DMS114 treated with DMSO at 0.1 percent for 48 hours (cell line): ENCODE data around the gene KIAA1217.
A peak's percentile ranks its signal among the peaks of the same experiment; 100 is the strongest.

Source experiments
- DNase-seq: peaks from one replicate; lab custom pipeline; 2025; ENCODE audit not compliant: unreplicated experiment; lab: John Stamatoyannopoulos, UW

Gene KIAA1217

DNA sequence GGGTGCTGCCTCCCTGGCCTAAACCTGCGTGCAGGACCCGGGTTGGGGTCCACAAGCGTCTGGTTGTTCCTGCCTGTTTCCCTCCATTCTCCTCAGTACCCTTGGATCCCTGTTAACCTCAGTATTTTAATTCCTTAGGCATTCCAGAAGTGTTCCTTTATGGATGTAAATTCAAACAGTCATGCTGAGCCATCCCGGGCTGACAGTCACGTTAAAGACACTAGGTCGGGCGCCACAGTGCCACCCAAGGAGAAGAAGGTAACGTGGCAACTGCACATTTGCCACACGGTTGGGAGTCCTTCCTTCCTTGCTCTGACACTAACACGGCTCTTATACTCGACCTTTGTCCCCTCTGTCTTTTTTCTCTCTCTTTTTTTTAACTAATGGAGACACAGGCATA is 327.7 kb downstream of the KIAA1217 start:
- no peak for DNase-seq

DNA sequence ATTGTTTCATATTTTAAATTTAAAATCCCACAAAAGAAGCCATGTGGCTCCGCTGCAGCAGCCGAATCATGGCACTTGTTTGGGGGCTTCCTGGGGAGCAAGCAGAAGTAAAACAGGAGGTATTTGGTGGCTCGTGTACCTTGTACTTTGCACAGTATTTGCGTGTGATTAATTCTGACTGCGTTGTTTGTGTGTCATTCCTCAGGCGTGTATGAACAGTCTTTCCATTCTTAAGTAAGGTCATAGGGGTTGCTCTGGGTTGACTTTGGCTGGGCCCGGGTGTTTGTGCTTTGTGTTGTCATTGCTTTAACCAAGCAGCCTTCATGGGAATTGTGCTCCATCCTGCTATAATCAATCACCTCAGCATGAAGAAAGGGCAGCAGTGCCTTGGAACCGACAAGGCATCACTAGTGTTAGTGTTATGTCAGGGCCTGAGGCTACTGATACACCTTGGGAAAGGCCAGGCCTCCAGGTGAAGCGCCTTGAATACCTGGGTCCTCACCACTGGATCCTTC is 332.4 kb downstream of the KIAA1217 start:
- no peak for DNase-seq

DNA sequence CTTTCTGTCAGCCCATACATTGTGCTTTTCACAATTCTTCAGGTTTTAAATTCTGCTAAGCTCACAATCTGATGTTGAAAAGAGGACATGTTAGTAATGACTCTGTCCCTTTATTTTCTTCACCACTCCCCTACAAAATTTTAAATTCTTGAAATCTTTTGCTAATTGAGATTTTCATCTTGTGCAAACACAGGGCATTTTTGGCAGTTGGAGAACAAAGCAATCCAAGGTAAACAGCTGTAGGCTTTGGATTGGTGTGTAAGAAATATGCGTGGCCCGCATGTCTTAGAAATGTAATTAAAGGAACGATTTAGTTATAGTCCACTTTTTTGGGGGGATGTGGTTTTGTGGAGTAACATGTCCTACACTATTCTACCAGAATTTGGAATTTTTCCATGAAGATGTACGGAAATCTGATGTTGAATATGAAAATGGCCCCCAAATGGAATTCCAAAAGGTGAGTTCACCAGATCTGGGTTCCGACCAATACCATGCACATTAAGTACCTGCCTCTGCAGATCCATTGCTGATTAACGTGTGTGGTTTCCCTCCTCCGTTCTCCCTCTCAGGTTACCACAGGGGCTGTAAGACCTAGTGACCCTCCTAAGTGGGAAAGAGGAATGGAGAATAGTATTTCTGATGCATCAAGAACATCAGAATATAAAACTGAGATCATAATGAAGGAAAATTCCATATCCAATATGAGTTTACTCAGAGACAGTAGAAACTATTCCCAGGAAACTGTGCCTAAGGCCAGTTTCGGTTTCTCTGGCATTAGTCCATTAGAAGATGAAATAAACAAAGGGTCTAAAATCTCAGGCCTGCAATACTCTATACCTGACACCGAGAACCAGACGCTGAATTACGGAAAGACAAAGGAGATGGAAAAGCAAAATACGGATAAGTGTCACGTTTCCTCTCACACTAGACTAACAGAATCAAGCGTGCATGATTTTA is 333.7 kb downstream of the KIAA1217 start:
- no peak for DNase-seq

DNA sequence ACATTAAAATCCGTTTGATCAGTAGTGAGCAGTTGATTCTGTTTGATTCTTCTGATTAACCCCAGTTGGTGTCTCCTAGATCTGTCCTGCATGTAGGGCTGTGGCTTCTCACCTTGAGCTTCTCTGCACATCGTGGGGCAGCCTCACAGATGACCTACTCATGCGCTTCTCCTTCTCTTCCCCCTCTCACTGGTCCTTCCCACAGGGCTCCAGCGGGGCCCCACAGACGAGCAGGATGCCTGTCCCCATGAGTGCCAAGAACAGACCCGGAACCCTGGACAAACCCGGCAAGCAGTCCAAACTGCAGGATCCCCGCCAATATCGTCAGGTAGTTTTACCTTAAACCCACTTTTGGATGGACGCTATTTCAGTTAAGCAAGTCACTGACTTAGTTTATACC is 335.8 kb downstream of the KIAA1217 start:
- DNase-seq: no peak

DNA sequence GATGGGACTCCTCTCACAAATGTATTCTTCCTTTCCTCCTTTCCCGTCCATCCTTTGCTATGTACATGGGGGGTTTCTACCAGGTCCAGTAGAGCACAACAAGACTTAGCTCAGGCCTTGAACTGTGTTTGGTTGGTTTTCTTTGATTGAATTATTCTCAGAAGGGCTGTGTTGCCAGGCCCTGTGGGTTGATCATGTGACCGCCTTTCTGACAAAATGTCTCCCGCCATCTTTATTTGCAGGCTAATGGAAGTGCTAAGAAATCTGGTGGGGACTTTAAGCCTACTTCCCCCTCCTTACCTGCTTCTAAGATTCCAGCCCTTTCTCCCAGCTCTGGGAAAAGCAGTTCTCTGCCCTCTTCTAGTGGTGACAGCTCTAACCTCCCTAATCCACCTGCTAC is 336.6 kb downstream of the KIAA1217 start:
- no peak for DNase-seq

DNA sequence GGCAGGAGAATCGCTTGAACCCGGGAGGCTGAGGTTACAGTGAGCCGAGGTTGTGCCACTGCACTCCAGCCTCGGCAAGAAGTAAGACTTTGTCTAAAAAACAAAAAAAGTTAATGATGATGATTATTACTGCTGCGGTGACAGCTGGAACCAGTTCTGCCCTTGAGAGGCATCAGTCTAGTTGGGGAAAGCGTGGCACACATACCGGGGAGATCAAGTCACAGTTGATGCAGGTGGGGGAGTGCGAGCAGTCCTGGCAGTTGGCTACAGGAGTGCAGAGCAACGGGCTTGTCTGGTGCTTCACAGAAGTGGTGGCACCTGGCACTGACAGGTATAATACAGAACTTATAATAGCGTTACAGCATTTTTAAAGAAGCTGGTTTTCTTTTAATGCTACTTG is 341.7 kb downstream of the KIAA1217 start:
- DNase-seq: no peak

DNA sequence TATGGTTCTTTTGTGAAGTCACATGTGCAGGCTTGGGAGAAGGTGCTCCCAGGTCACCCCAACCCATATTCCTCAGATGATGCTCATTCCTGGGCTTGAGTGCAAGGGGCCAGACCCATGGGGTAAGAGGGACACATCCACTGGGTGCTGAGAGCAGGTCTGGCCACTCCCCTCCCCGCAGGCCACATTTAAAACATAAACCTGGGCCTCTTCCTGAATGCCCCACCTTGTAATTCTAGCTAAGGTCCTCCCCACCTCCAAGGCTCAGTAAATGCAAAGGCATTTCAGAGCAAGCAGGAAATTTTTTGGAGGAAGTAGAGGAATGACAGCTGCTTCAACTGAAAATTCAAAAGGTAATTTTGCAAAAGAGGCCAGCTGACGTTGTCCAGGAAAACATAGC is 342.2 kb downstream of the KIAA1217 start:
- DNase-seq: no peak

DNA sequence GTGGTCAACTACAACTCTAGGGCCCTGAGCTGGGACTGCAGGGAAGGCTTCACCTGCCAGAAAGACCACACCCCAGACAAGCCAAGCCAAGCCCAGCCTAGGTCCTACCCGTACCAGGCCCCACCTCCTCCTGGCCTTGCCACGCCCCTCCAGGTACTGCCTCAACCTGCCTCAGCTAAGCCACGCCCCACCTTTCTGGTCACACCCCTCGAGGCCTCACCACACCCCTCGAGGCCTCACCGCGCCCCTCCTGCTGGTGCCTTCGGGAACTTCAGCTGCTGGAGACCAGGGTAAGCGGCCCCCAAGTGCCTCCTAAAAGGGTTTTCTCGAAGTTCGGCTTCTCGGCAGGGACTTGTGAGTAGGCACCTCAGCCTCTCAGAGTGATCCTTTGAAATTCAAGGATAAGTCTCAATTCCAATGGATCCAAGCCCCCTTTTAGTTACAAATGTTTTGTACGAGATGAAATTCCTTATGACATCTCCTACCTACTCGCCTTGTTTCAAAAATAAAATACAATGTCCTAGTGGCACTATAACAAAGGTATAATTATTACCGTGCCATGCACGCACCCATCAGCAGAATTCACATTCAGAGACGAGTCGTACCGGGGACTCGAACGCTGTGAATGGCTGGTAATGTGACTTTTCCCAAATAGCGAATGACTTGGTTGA is 343.5 kb downstream of the KIAA1217 start:
- no peak for DNase-seq

DNA sequence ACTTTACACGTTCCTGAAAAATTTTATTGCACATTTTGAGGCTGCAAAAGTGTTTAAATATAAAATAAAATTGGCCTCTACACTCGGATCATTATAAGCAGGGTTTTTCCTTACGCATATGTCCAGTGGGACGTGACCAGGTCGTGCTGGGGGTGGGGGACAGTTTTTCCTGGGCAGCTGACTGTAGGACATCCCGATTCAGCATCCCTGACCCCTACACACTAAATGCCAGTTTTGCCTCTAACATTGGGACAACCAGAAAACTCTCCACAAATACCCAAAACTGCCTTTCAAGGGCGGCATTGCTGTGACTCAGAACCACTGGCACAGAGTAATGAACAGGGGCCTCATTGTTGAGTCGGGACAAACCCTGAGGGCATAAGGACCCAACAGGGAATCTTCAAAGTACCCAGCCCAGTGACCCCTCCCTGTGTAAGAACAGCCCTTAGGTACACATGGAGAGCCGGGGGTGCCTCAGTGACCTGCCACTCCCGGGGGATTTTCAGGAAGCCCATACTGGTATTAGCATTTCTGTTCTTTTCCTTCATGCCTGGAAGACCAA is 344.2 kb downstream of the KIAA1217 start:
- DNase-seq: no peak

DNA sequence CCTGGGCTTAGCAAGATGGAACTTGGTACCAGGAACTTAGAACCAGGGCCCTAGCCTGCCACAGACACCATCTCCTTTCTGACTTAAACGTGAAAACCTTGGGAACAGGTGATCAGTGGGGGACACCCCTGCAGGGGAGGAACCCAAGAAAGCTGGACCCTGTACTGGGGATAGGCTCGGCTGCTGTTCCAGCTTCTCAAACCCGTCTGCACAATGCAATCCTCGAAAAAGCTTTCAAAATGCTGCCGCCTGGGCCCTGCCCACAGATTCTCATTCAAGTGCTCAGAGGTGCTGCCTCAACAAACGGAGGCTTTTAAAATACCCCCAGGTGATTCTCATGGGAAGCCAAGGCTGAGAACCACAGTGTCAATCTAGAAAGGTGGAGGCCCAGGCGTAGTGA is 345.1 kb downstream of the KIAA1217 start:
- no peak for DNase-seq

DNA sequence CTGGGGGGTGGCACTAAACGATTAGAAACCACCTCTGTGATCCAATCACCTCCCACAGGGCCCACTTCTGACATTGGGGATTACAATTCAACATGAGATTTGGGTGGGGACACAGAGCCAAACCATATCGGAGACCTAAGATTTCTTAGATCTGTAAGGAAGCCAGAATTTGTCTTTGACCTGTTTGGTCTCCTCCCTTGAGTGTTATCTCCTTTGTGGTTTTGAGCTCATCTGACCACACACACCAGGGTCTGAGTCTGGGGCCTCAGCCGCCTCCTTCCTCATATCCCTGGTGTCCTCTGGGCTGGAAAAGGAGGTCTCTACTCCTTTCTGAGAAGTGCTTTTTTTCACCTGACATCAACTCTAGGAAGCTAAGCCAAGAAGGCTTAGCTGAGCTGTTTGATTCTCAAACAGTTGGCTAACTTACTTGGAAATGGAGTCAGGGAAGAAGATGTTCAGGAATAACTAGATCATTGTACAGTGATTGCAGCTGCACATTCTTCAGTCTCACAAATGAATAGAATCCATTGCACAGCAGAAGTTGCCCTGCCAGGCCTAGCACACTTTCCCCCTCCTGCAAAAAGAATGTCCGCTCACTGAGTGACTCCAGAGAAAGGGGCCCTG is 347.3 kb downstream of the KIAA1217 start:
- DNase-seq: no peak

DNA sequence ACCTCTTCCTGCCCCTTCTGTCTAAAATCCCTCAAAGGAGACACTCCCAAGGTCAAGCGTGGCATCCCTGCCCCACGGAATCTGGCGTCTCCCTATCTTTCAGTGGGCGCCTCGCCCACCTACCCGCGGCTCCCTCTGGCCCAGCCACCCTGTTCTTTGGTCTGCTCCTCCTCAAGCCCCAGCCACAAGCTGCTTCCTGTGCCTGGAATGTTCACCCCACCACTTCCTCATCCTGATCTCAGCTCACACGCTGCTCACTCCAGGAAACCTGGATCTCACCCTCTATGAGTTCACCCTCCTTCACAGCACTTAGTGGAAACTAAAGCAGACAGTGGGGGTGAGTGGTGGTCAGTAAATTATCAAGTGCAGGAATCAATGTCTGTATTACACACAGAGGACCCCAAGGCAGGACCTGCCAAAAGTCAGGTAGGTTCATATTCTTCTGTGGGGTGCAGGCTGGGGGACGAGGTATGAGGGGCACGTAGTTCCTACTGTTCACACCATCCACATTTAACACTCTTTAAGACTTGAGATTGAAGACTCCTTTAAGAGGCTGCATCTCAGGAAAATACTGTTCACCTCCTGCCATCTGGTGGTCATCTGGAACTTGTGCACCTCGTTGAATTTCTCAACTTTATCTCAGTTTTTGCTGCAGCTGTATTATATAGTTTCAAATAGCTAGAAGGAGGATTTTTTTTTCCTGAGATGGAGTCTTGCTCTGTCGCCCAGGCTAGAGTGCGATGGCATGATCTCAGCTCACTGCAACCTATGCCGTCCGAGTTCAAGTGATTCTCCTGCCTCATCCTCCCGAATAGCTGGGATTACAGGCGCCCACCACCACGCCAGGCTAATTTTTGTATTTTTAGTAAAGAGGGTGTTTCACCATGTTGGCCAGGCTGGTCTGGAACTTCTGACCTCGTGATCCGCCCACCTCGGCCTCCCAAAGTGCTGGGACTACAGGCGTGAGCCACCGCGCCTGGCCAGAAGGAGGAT is 348.1 kb downstream of the KIAA1217 start:
- peak; percentile 53 for DNase-seq

DNA sequence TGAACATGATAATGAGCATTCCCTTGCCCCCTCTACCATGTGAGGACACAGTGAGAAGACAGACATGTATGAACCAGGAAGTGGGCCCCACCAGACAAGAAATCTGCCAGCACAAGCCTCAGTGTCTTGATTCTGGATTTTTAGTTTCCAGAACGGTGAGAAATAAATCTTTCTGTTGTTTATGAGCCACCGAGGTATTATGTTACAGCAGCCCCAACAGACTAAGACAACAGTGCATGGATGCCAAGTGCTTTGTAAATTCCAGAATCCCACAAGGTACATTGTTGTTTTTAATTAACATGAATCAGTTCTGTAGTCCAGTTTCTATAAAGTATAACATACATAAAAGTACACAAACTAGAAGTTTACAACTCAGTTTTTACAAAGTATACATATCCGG is 352.5 kb downstream of the KIAA1217 start:
- DNase-seq: no peak

DNA sequence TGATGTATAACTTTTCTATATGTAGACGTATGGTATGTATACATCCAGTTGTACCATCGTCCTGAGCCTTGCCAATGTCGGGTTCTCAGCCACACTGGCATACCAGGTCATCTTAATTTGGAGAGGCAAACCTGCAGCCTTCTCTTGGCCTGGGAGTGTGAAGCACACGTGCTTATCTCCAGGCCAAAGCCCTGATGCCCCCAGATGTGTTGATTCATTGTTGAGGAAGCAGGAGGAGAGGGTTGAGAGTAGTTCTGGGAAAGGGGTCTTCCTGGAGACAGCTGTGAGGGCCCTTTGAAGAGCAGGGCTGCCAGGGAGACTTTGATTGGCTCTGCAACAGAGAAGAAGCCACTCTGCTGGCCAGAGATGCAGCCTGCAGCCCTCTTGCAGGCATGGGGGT is 359.1 kb downstream of the KIAA1217 start:
- no peak for DNase-seq

DNA sequence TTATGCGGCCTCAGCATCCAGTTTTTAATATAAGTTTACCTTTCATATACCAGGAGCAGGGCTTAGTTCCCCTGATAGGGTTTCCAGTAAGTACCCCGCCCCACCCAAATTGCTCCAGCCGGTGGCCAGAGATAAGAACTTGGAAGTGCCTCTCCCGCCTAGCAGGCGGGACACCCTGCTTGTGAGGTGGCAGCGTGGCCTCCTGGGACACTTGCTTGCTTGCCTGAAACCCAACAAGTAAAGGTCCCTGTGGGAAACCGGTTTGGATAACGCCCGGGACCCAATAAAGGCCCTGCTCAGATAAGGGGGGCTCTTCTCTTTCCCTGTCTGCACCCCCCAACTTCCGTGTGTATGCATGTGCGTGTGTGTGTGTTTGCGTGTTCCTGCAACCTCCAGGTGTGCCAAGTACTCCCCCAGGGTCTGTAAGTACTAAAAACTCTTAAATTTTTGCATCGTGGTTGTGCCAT is 360.4 kb downstream of the KIAA1217 start:
- no peak for DNase-seq

DNA sequence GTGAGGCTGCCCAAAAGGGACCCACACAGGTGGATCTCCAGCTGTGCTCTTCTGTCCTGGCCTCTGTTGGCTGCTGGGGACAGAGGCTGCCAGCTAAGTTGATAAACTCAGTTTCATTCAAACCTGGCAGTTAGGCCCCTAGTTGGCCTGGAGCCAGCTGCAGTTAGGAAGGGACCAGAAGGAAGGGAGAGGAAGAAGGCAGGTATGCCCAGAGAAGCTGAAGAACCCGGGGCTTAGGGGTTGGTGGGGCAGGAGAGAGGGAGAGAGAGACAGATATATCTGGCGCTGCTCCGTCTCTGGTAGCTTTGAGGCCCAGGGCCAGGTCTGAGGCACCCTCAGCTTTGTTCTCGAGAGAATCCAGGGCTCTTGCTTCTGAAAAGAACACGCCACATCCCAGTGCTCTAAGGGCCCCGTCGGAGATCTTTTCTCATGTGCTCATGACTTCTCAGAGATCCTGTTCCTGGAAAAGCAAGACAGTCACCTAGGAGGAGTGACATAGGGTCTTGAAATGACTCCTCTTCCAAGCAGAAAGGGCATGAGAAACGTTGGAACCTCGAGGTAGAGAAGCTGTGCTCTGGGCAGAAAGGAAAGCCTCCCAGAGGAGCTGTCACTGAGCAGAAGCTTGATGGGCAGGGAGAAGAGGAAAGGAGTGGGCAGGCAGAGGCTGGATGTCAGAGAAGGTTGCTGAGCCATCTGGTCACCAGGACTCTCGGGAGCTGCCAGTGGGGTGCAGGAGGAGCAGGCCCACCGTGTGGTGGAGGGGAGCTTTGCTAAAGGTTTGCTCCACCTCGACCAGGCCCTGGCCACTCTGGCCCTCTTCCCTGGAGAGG is 361.1 kb downstream of the KIAA1217 start:
- no peak for DNase-seq

DNA sequence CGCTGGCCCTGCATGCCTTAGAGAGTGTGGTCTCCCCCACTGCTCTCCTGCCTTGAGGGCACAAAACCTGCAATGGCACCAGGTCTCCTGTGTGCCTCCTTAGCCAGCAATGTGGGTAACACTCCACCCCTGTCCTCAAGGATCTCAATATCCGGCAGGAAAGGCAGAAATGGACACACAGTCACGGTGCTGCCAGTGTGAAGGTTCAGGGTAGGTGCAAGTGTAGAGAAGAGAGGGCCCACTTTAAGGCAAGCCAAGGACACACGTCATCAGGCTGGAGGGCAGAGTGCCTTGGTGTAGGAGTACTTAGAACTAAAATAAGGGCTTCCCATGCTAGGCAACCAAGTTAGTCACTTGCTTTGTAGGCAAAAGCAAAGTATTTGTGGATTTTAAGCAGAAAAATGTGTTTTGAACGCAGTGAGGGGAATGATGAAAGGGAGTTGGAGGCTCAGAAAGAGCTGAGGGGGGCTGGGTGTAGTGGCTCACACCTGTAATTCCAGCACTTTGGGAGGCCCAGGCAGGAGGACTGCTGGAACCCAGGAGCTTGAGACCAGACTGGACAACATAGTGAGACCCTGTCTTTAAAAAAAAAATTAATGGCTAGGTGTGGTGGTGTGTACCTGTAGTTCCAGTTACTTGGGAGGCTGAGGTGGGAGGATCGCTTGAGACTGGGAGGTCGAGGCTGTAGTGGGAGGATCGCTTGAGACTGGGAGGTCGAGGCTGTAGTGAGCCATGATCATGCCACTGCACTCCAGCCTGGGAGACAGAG is 361.9 kb downstream of the KIAA1217 start:
- no peak for DNase-seq

DNA sequence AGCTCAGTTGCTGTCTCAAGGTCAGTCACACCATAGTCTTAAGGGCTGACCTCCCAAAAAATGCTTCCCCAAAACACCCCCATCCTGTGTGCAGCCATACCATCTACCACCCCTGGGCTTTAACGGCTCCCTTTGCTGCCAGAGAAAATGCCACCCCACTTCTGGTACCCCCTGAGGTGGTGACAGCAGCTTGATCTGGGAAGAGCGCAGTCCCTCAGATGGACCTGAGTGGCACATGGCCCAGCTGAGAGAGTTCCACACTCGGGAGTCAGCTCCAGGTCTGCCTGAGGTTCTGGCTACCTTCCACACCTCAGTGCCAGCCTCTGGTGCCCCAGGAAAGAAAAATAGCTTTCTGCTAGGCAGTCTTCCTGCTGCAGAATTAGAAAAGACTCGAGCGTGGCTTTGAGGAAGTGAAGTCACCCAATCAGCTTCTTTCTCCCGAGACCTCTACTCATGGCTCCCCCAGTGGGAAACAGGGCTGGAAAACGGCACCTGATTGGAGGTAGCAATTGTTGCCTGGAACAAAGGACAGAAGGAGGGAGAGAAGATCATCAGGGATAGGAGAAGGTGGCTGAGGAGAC is 363.0 kb downstream of the KIAA1217 start:
- DNase-seq: no peak
